GM23338 (cell line): ENCODE measurements around the gene EZH1.

Experiments
- ZNF114 ChIP-seq: fragments of 250-450 bp; sonication (Bioruptor Pico); IDR thresholded peaks from 2 replicates; pipeline ENCODE4 v1.5.0; 2020; ENCODE audit warnings: mild to moderate bottlenecking, moderate library complexity
- TF ChIP-seq, protein P1 (sequence below), 2 experiments: fragments of 200-600 bp in 1 of 2; sonication (generic) in 1 of 2; conservative IDR thresholded peaks; 2 replicates each; pipeline versions ENCODE4 v1.5.1 to v1.6.1; 2016 to 2017; ENCODE audit warnings: antibody characterized with exemption in 2 of 2, low read depth in 2 of 2, mild to moderate bottlenecking in 2 of 2, moderate library complexity in 1 of 2
- TF ChIP-seq, protein P2 (sequence below): IDR thresholded peaks from one replicate; pipeline ENCODE4 v1.6.1; 2018; ENCODE audit warnings: antibody characterized with exemption; ENCODE audit not compliant: unreplicated experiment

DNA sequence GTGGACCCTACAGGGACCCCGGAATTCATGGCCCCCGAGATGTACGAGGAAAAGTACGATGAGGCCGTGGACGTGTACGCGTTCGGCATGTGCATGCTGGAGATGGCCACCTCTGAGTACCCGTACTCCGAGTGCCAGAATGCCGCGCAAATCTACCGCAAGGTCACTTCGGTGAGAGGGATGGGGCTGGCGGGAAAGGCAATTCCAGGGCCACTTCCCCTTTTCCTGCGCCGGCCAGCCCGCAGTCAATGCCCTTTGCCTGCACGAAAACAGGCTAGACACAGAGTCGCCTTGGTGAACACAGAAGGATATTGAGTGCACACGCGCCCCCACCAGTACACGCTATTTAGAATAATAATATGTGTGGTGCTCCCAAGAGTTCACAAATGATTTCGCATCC is 39.6 kb upstream of the EZH1 start:
- TF ChIP-seq ZNF114 (CRISPR knock-in tag) = no peak
- TF ChIP-seq, protein P1, sequence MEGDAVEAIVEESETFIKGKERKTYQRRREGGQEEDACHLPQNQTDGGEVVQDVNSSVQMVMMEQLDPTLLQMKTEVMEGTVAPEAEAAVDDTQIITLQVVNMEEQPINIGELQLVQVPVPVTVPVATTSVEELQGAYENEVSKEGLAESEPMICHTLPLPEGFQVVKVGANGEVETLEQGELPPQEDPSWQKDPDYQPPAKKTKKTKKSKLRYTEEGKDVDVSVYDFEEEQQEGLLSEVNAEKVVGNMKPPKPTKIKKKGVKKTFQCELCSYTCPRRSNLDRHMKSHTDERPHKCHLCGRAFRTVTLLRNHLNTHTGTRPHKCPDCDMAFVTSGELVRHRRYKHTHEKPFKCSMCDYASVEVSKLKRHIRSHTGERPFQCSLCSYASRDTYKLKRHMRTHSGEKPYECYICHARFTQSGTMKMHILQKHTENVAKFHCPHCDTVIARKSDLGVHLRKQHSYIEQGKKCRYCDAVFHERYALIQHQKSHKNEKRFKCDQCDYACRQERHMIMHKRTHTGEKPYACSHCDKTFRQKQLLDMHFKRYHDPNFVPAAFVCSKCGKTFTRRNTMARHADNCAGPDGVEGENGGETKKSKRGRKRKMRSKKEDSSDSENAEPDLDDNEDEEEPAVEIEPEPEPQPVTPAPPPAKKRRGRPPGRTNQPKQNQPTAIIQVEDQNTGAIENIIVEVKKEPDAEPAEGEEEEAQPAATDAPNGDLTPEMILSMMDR (conservative IDR thresholded peaks at IDR 0.05; ENCODE audit: low read depth in 2 of 2) = no peak
- TF ChIP-seq, protein P2, sequence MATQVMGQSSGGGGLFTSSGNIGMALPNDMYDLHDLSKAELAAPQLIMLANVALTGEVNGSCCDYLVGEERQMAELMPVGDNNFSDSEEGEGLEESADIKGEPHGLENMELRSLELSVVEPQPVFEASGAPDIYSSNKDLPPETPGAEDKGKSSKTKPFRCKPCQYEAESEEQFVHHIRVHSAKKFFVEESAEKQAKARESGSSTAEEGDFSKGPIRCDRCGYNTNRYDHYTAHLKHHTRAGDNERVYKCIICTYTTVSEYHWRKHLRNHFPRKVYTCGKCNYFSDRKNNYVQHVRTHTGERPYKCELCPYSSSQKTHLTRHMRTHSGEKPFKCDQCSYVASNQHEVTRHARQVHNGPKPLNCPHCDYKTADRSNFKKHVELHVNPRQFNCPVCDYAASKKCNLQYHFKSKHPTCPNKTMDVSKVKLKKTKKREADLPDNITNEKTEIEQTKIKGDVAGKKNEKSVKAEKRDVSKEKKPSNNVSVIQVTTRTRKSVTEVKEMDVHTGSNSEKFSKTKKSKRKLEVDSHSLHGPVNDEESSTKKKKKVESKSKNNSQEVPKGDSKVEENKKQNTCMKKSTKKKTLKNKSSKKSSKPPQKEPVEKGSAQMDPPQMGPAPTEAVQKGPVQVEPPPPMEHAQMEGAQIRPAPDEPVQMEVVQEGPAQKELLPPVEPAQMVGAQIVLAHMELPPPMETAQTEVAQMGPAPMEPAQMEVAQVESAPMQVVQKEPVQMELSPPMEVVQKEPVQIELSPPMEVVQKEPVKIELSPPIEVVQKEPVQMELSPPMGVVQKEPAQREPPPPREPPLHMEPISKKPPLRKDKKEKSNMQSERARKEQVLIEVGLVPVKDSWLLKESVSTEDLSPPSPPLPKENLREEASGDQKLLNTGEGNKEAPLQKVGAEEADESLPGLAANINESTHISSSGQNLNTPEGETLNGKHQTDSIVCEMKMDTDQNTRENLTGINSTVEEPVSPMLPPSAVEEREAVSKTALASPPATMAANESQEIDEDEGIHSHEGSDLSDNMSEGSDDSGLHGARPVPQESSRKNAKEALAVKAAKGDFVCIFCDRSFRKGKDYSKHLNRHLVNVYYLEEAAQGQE = no peak
